ENCODE results near the gene KIAA1755.

Gene KIAA1755

GRCh38 chr20:38202153-38202981 is 58.2 kb downstream of the KIAA1755 start:
- no peak overlapping the region for H3K4me3 Mint-ChIP-seq
- H3K27me3 Mint-ChIP-seq (ENCODE audit: low read depth): peaks cover 3% of the 10 kb centered on the region
- no peaks in the 10 kb centered on the region for H3K36me3 Mint-ChIP-seq (ENCODE audit: low read depth)
- peaks cover 28% of the 10 kb centered on the region for H3K4me1 Mint-ChIP-seq
- no peak overlapping the region for H3K27ac Mint-ChIP-seq
- no peak for TF ChIP-seq CTCF (IDR thresholded peaks at IDR 0.05; ENCODE audit: unreplicated experiment in 3 of 3)
- H3K9me3 Mint-ChIP-seq: no peaks in the 10 kb centered on the region

GRCh38 chr20:38201356-38201755 is 59.2 kb downstream of the KIAA1755 start:
- H3K4me1 Mint-ChIP-seq: peaks cover 28% of the 10 kb centered on the region
- H3K27ac Mint-ChIP-seq: no peak overlapping the region
- peaks cover 3% of the 10 kb centered on the region for H3K27me3 Mint-ChIP-seq (ENCODE audit: low read depth)
- no peak overlapping the region for H3K4me3 Mint-ChIP-seq
- TF ChIP-seq CTCF (IDR thresholded peaks at IDR 0.05; ENCODE audit: unreplicated experiment in 3 of 3): no peak
- H3K36me3 Mint-ChIP-seq (ENCODE audit: low read depth): no peaks in the 10 kb centered on the region
- no peaks in the 10 kb centered on the region for H3K9me3 Mint-ChIP-seq

GRCh38 chr20:38200646-38201045 is 59.9 kb downstream of the KIAA1755 start:
- Mint-ChIP-seq H3K9me3 (no peaks in the 10 kb centered on the region), H3K27me3 (ENCODE audit: low read depth) (peaks cover 3% of the 10 kb centered on the region), H3K4me3 (no peak overlapping the region), H3K27ac (no peak overlapping the region), H3K4me1 (peaks cover 28% of the 10 kb centered on the region), H3K36me3 (ENCODE audit: low read depth) (no peaks in the 10 kb centered on the region)
- no peak for TF ChIP-seq CTCF (IDR thresholded peaks at IDR 0.05; ENCODE audit: unreplicated experiment in 3 of 3)

- H3K4me1 Mint-ChIP-seq: peaks cover 27% of the 10 kb centered on the region
- H3K27ac Mint-ChIP-seq: peak overlapping the region; percentile 40 to 79 (median 66)
- no peaks in the 10 kb centered on the region for H3K36me3 Mint-ChIP-seq (ENCODE audit: low read depth)
- no peaks in the 10 kb centered on the region for H3K9me3 Mint-ChIP-seq
- H3K4me3 Mint-ChIP-seq: no peak overlapping the region
- TF ChIP-seq CTCF (IDR thresholded peaks at IDR 0.05; ENCODE audit: unreplicated experiment in 3 of 3): no peak
- peaks cover 11% of the 10 kb centered on the region for H3K27me3 Mint-ChIP-seq (ENCODE audit: low read depth)
Measured at GRCh38 chr20:38199501-38200390, 60.8 kb downstream of the KIAA1755 start.

GRCh38 chr20:38198238-38198861 is 62.2 kb downstream of the KIAA1755 start:
- Mint-ChIP-seq H3K9me3 (no peaks in the 10 kb centered on the region), H3K36me3 (ENCODE audit: low read depth) (no peaks in the 10 kb centered on the region), H3K27me3 (ENCODE audit: low read depth) (peaks cover 8% of the 10 kb centered on the region), H3K4me1 (peaks cover 21% of the 10 kb centered on the region), H3K27ac (peak overlapping the region in 2 of 3 experiments; percentile 51 to 79), H3K4me3 (no peak overlapping the region)
- no peak for TF ChIP-seq CTCF (IDR thresholded peaks at IDR 0.05; ENCODE audit: unreplicated experiment in 3 of 3)
